ENCODE results near the gene SOX5. TPM values are rescaled to one million over a fixed set of nuclear protein-coding genes. Genes with fewer than 3 reads are reported as not detected.

SOX5 gene
- total and polyA plus RNA-seq, 2 experiments from 2014 or later: 1.0 to 4.7 TPM

DNA sequence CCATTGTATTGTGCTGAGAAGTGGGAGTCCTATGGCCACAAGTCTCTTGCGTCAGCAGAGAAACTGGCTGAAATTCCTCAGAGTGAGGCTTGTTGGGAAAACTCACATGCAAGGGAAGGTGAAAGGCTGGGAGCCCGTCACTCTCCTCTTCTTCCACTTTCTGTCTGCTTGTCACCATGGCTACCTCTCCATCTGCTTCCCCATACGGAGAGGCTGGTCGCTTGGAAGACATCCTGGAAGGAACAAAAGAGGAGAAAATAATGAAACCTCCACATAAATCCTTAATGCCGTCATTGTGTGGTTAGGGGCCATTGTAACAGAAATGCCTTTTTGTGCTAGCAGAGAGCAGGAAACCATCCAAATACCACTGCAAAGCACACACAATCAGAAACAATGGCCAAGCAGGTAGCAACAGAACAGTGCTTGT is 53.7 kb downstream of the SOX5 start:
- no peak overlapping the region; the same call in 2 of the 3 replicates for H3K4me3 Mint-ChIP-seq
- Histone ChIP-seq H3K9me2 (ENCODE audit: insufficient read depth) (no peaks in the 10 kb centered on the region), H3K4me3 (no peak overlapping the region), H2AFZ (no peak overlapping the region), H3K79me2 (replicated peaks; ENCODE audit: insufficient read depth) (no peaks in the 10 kb centered on the region), H3K27ac (ENCODE audit: low read depth) (peak overlapping the region; percentile 65; the same call in 1 of the 2 replicates), H3K4me1 (ENCODE audit: insufficient read depth) (no peaks in the 10 kb centered on the region), H3K4me2 (no peak overlapping the region), H3F3A (replicated peaks; ENCODE audit: low read depth) (no peaks in the 10 kb centered on the region), H4K20me1 (replicated peaks; ENCODE audit: insufficient read depth) (no peaks in the 10 kb centered on the region), H3K36me3 (ENCODE audit: insufficient read depth) (no peaks in the 10 kb centered on the region), H3K27me3 (ENCODE audit: insufficient read depth) (no peaks in the 10 kb centered on the region)
- no peaks in the 10 kb centered on the region for H3K36me3 Mint-ChIP-seq (ENCODE audit: low read depth)
- H3K27ac Mint-ChIP-seq: peak overlapping the region; percentile 92
- ATAC-seq (peak; percentile 95), DNase-seq (ENCODE audit: low spot score) (peak; percentile 74)
- peaks cover 2% of the 10 kb centered on the region for H3K27me3 Mint-ChIP-seq (ENCODE audit: insufficient read depth, low read depth, poor library complexity)
- TF ChIP-seq EZH2phosphoT487 (IDR thresholded peaks at IDR 0.05; ENCODE audit: unreplicated experiment) (no peak), ZNF331 (CRISPR knock-in tag; IDR thresholded peaks at IDR 0.05; ENCODE audit: low read depth) (no peak), POLR2AphosphoS5 (IDR thresholded peaks at IDR 0.05; ENCODE audit: low read depth) (no peak), EZH2 (IDR thresholded peaks at IDR 0.05; ENCODE audit: low read depth, unreplicated experiment) (no peak), ZNF114 (CRISPR knock-in tag; IDR thresholded peaks at IDR 0.05) (no peak)
- TF ChIP-seq, protein P1, sequence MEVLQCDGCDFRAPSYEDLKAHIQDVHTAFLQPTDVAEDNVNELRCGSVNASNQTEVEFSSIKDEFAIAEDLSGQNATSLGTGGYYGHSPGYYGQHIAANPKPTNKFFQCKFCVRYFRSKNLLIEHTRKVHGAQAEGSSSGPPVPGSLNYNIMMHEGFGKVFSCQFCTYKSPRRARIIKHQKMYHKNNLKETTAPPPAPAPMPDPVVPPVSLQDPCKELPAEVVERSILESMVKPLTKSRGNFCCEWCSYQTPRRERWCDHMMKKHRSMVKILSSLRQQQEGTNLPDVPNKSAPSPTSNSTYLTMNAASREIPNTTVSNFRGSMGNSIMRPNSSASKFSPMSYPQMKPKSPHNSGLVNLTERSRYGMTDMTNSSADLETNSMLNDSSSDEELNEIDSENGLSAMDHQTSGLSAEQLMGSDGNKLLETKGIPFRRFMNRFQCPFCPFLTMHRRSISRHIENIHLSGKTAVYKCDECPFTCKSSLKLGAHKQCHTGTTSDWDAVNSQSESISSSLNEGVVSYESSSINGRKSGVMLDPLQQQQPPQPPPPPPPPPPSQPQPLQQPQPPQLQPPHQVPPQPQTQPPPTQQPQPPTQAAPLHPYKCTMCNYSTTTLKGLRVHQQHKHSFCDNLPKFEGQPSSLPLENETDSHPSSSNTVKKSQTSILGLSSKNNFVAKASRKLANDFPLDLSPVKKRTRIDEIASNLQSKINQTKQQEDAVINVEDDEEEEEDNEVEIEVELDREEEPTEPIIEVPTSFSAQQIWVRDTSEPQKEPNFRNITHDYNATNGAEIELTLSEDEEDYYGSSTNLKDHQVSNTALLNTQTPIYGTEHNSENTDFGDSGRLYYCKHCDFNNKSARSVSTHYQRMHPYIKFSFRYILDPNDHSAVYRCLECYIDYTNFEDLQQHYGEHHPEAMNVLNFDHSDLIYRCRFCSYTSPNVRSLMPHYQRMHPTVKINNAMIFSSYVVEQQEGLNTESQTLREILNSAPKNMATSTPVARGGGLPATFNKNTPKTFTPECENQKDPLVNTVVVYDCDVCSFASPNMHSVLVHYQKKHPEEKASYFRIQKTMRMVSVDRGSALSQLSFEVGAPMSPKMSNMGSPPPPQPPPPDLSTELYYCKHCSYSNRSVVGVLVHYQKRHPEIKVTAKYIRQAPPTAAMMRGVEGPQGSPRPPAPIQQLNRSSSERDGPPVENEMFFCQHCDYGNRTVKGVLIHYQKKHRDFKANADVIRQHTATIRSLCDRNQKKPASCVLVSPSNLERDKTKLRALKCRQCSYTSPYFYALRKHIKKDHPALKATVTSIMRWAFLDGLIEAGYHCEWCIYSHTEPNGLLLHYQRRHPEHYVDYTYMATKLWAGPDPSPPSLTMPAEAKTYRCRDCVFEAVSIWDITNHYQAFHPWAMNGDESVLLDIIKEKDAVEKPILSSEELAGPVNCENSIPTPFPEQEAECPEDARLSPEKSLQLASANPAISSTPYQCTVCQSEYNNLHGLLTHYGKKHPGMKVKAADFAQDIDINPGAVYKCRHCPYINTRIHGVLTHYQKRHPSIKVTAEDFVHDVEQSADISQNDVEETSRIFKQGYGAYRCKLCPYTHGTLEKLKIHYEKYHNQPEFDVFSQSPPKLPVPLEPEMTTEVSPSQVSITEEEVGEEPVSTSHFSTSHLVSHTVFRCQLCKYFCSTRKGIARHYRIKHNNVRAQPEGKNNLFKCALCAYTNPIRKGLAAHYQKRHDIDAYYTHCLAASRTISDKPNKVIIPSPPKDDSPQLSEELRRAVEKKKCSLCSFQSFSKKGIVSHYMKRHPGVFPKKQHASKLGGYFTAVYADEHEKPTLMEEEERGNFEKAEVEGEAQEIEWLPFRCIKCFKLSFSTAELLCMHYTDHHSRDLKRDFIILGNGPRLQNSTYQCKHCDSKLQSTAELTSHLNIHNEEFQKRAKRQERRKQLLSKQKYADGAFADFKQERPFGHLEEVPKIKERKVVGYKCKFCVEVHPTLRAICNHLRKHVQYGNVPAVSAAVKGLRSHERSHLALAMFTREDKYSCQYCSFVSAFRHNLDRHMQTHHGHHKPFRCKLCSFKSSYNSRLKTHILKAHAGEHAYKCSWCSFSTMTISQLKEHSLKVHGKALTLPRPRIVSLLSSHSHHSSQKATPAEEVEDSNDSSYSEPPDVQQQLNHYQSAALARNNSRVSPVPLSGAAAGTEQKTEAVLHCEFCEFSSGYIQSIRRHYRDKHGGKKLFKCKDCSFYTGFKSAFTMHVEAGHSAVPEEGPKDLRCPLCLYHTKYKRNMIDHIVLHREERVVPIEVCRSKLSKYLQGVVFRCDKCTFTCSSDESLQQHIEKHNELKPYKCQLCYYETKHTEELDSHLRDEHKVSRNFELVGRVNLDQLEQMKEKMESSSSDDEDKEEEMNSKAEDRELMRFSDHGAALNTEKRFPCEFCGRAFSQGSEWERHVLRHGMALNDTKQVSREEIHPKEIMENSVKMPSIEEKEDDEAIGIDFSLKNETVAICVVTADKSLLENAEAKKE (CRISPR knock-in tag; IDR thresholded peaks at IDR 0.05): 0 out of 2 replicates have a peak, but pooled peaks have one; percentile 22
- H3K9me3 Mint-ChIP-seq: peaks cover 2% of the 10 kb centered on the region; the same call in 1 of the 3 replicates
- peaks cover 9% of the 10 kb centered on the region for H3K4me1 Mint-ChIP-seq

DNA sequence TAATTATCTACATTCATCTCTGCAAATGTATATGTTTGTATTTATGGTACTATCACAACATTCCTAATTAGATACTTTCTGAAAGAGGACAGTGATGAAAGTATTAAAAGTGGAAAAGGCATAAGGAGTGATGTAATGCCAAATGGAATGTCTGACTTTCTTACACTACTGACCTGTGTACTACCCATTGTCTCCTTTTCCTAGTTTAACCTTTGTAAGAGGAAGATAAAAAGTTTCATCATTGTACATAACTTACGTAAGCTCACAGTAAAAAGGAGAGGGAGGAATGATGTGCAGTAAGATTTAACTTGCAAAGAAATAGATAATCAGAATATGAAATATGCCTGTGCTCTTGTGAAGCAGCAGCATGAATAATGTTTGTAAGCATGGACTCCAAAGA is 55.9 kb downstream of the SOX5 start:
- Mint-ChIP-seq H3K4me1 (peaks cover 9% of the 10 kb centered on the region), H3K9me3 (no peaks in the 10 kb centered on the region), H3K27ac (no peak overlapping the region), H3K36me3 (ENCODE audit: low read depth) (no peaks in the 10 kb centered on the region), H3K4me3 (no peak overlapping the region), H3K27me3 (ENCODE audit: insufficient read depth, low read depth, poor library complexity) (peaks cover 2% of the 10 kb centered on the region)
- TF ChIP-seq EZH2phosphoT487 (IDR thresholded peaks at IDR 0.05; ENCODE audit: unreplicated experiment): no peak
- no peak for TF ChIP-seq JUNB (IDR thresholded peaks at IDR 0.05; ENCODE audit: unreplicated experiment)
- TF ChIP-seq, protein P2, sequence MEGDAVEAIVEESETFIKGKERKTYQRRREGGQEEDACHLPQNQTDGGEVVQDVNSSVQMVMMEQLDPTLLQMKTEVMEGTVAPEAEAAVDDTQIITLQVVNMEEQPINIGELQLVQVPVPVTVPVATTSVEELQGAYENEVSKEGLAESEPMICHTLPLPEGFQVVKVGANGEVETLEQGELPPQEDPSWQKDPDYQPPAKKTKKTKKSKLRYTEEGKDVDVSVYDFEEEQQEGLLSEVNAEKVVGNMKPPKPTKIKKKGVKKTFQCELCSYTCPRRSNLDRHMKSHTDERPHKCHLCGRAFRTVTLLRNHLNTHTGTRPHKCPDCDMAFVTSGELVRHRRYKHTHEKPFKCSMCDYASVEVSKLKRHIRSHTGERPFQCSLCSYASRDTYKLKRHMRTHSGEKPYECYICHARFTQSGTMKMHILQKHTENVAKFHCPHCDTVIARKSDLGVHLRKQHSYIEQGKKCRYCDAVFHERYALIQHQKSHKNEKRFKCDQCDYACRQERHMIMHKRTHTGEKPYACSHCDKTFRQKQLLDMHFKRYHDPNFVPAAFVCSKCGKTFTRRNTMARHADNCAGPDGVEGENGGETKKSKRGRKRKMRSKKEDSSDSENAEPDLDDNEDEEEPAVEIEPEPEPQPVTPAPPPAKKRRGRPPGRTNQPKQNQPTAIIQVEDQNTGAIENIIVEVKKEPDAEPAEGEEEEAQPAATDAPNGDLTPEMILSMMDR (conservative IDR thresholded peaks at IDR 0.05; ENCODE audit: low read depth in 2 of 2): no peak
- TF ChIP-seq, protein P3, sequence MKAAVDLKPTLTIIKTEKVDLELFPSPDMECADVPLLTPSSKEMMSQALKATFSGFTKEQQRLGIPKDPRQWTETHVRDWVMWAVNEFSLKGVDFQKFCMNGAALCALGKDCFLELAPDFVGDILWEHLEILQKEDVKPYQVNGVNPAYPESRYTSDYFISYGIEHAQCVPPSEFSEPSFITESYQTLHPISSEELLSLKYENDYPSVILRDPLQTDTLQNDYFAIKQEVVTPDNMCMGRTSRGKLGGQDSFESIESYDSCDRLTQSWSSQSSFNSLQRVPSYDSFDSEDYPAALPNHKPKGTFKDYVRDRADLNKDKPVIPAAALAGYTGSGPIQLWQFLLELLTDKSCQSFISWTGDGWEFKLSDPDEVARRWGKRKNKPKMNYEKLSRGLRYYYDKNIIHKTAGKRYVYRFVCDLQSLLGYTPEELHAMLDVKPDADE (IDR thresholded peaks at IDR 0.05): no peak
- ATAC-seq (no peak), DNase-seq (ENCODE audit: low spot score) (no peak)
- Histone ChIP-seq H4K20me1 (replicated peaks; ENCODE audit: insufficient read depth) (no peaks in the 10 kb centered on the region), H3K9me2 (ENCODE audit: insufficient read depth) (no peaks in the 10 kb centered on the region), H3K27me3 (ENCODE audit: insufficient read depth) (no peaks in the 10 kb centered on the region), H2AFZ (no peak overlapping the region), H3K4me1 (ENCODE audit: insufficient read depth) (no peaks in the 10 kb centered on the region), H3K27ac (ENCODE audit: low read depth) (no peak overlapping the region), H3K4me3 (no peak overlapping the region), H3K79me2 (replicated peaks; ENCODE audit: insufficient read depth) (no peaks in the 10 kb centered on the region), H3K4me2 (no peak overlapping the region), H3F3A (replicated peaks; ENCODE audit: low read depth) (no peaks in the 10 kb centered on the region), H3K36me3 (ENCODE audit: insufficient read depth) (no peaks in the 10 kb centered on the region)
